Superior temporal gyrus (tissue), 1 donor: ENCODE measurements around the gene ZNF594.
"Not testable (repeated sequence)": the region's sequence is repeated elsewhere in the genome, so short reads cannot be mapped to it uniquely, and the experiment has no call there.

Experiments used
- DNase-seq: peaks from one replicate; pipeline ENCODE4 v3.0.0-alpha.2; 2016; ENCODE audit errors: extremely low spot score

Gene ZNF594

GRCh38 chr17:5201011-5201410 is 9.3 kb upstream of the ZNF594 start:
- no peak for DNase-seq

- DNase-seq = no peak
Measured at GRCh38 chr17:5200360-5200759, 8.7 kb upstream of the ZNF594 start.

- DNase-seq = no peak
Measured at GRCh38 chr17:5198472-5198871, 6.8 kb upstream of the ZNF594 start.

- DNase-seq = peak; percentile 41
Measured at GRCh38 chr17:5194346-5194745, 2.7 kb upstream of the ZNF594 start.

- DNase-seq = no peak
Measured at GRCh38 chr17:5184288-5184687, 7.4 kb downstream of the ZNF594 start.

- DNase-seq = no peak
Measured at GRCh38 chr17:5183410-5183793, 8.3 kb downstream of the ZNF594 start.

- no peak for DNase-seq
Measured at GRCh38 chr17:5182597-5183409, 8.9 kb downstream of the ZNF594 start.

- no peak for DNase-seq
Measured at GRCh38 chr17:5181509-5182305, 10.0 kb downstream of the ZNF594 start.

- no peak for DNase-seq
Measured at GRCh38 chr17:5179003-5179402, 12.7 kb downstream of the ZNF594 start.

- DNase-seq = not testable (repeated sequence)
Measured at GRCh38 chr17:5175027-5175426, 16.6 kb downstream of the ZNF594 start.

GRCh38 chr17:5165791-5166564 is 25.7 kb downstream of the ZNF594 start:
- not testable (repeated sequence) for DNase-seq

- DNase-seq = no peak
Measured at GRCh38 chr17:5164436-5164835, 27.2 kb downstream of the ZNF594 start.

GRCh38 chr17:5161793-5162192 is 29.9 kb downstream of the ZNF594 start:
- DNase-seq = not testable (repeated sequence)

GRCh38 chr17:5160702-5161101 is 31.0 kb downstream of the ZNF594 start:
- DNase-seq = not testable (repeated sequence)

GRCh38 chr17:5146122-5146521 is 45.5 kb downstream of the ZNF594 start:
- DNase-seq = not testable (repeated sequence)

- not testable (repeated sequence) for DNase-seq
Measured at GRCh38 chr17:5142877-5143276, 48.8 kb downstream of the ZNF594 start.

- no peak for DNase-seq
Measured at GRCh38 chr17:5139458-5139732, 52.3 kb downstream of the ZNF594 start.

- DNase-seq = no peak
Measured at GRCh38 chr17:5138616-5139457, 52.8 kb downstream of the ZNF594 start.

- DNase-seq = not testable (repeated sequence)
Measured at GRCh38 chr17:5138198-5138544, 53.5 kb downstream of the ZNF594 start.

- DNase-seq = not testable (repeated sequence)
Measured at GRCh38 chr17:5137511-5138197, 54.0 kb downstream of the ZNF594 start.
